PC-3 (cell line): ENCODE data around the gene NAV2.
A peak's percentile ranks its signal among the peaks of the same experiment; 100 is the strongest.

Experiments
- EZH2 ChIP-seq: fragments of 300-600 bp; sonication (generic); IDR thresholded peaks from one replicate; pipeline ENCODE4 v1.6.1; 2017; ENCODE audit warnings: antibody characterized with exemption, mild to moderate bottlenecking, low read length; ENCODE audit not compliant: unreplicated experiment
- TF ChIP-seq, protein P1 (sequence below): fragments of 300-600 bp; sonication (generic); conservative IDR thresholded peaks from 2 replicates; pipeline ENCODE4 v1.5.1; 2017; ENCODE audit warnings: antibody characterized with exemption, low read depth, mild to moderate bottlenecking, low read length

DNA sequence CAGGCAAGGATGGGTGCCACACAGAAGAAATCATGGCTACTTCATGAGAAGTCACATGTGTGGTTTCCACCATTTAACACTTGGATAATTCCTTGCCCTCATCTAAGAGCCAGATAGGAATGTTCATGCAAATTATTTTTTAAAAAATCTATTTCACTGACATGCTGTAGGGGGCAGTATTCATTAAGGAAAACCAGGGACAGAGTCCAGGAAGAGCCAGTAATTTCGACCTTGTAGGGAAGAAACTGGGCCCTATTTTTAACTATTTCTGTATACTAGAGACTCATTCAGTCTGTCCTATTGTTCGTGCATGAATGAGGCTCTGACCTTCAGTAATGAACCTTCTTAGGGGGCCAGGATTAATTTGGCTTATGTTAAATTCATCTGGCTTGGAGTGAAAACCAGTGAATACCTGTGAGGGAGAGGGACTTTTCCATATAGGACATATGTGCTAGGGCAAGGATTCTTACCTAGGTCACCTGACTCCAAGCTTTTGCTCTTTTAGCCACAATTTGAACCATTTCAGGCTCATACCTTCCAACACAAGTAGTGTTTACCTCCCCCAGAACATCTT, 192.7 kb downstream of the NAV2 start:
- TF ChIP-seq, protein P1, sequence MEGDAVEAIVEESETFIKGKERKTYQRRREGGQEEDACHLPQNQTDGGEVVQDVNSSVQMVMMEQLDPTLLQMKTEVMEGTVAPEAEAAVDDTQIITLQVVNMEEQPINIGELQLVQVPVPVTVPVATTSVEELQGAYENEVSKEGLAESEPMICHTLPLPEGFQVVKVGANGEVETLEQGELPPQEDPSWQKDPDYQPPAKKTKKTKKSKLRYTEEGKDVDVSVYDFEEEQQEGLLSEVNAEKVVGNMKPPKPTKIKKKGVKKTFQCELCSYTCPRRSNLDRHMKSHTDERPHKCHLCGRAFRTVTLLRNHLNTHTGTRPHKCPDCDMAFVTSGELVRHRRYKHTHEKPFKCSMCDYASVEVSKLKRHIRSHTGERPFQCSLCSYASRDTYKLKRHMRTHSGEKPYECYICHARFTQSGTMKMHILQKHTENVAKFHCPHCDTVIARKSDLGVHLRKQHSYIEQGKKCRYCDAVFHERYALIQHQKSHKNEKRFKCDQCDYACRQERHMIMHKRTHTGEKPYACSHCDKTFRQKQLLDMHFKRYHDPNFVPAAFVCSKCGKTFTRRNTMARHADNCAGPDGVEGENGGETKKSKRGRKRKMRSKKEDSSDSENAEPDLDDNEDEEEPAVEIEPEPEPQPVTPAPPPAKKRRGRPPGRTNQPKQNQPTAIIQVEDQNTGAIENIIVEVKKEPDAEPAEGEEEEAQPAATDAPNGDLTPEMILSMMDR = peak; percentile 77
- TF ChIP-seq EZH2 = no peak
